Glomerular endothelial cell (primary cell): ENCODE data around the gene CACHD1. TPM values are rescaled to one million over a fixed set of nuclear protein-coding genes. Genes with fewer than 3 reads are reported as not detected.
"Not testable (repeated sequence)": the region's sequence is repeated elsewhere in the genome, so short reads cannot be mapped to it uniquely, and the experiment has no call there.

ENCODE experiments used
- DNase-seq: peaks from one replicate; pipeline ENCODE4 v3.0.0-alpha.2; 2011; ENCODE audit warnings: low read depth, low spot score; ENCODE audit errors: extremely low read depth
- total RNA-seq: library from RNA; depleted of rRNA; stranded (reverse); fragments of >200 nt; gene quantifications from 2 replicates; pipeline ENCODE4 v1.2.3, GENCODE V29; 2015

CACHD1 gene
- total RNA-seq, 1 donor from 2014 or later: 8.2 TPM

GRCh38 chr1:64495878-64496277 lies 25.9 kb downstream of the CACHD1 start:
- no peak for DNase-seq

- no peak for DNase-seq
Observed at GRCh38 chr1:64496606-64497005, 26.7 kb downstream of the CACHD1 start.

GRCh38 chr1:64497088-64497883 lies 27.4 kb downstream of the CACHD1 start:
- DNase-seq: no peak

GRCh38 chr1:64498325-64498724 lies 28.4 kb downstream of the CACHD1 start:
- DNase-seq: no peak

- no peak for DNase-seq
Observed at GRCh38 chr1:64499011-64499410, 29.1 kb downstream of the CACHD1 start.

GRCh38 chr1:64499966-64500365 lies 30.0 kb downstream of the CACHD1 start:
- no peak for DNase-seq

- no peak for DNase-seq
Observed at GRCh38 chr1:64502083-64502482, 32.2 kb downstream of the CACHD1 start.

- DNase-seq: peak; percentile 44
Observed at GRCh38 chr1:64502931-64503330, 33.0 kb downstream of the CACHD1 start.

GRCh38 chr1:64505232-64505943 lies 35.5 kb downstream of the CACHD1 start:
- no peak for DNase-seq

- DNase-seq: no peak
Observed at GRCh38 chr1:64505944-64506655, 36.2 kb downstream of the CACHD1 start.

GRCh38 chr1:64508629-64509028 lies 38.7 kb downstream of the CACHD1 start:
- DNase-seq: no peak

- no peak for DNase-seq
Observed at GRCh38 chr1:64511044-64511443, 41.1 kb downstream of the CACHD1 start.

- not testable (repeated sequence) for DNase-seq
Observed at GRCh38 chr1:64512206-64512605, 42.3 kb downstream of the CACHD1 start.

GRCh38 chr1:64513545-64513944 lies 43.6 kb downstream of the CACHD1 start:
- no peak for DNase-seq

- DNase-seq: no peak
Observed at GRCh38 chr1:64514197-64514765, 44.4 kb downstream of the CACHD1 start.

- no peak for DNase-seq
Observed at GRCh38 chr1:64515427-64515826, 45.5 kb downstream of the CACHD1 start.

- no peak for DNase-seq
Observed at GRCh38 chr1:64516301-64516700, 46.4 kb downstream of the CACHD1 start.

GRCh38 chr1:64516803-64517568 lies 47.1 kb downstream of the CACHD1 start:
- no peak for DNase-seq

GRCh38 chr1:64517640-64518039 lies 47.7 kb downstream of the CACHD1 start:
- DNase-seq: no peak

GRCh38 chr1:64518692-64519481 lies 49.0 kb downstream of the CACHD1 start:
- DNase-seq: no peak
